K562 (cell line): ENCODE measurements around the gene METAP1D. TPM values are rescaled to one million over a fixed set of nuclear protein-coding genes. Genes with fewer than 3 reads are reported as not detected.
A peak's percentile ranks its signal among the peaks of the same experiment; 100 is the strongest.

ENCODE experiments used
- E2F6 ChIP-seq, 2 experiments: IDR thresholded peaks; 2 replicates each; pipeline ENCODE4 v1.6.1; 2011; ENCODE audit warnings: borderline replicate concordance in 1 of 2, control low read depth in 1 of 2, low read depth in 1 of 2, low read length in 1 of 2, mild to moderate bottlenecking in 1 of 2, mixed read lengths in 1 of 2, moderate library complexity in 1 of 2; ENCODE audit not compliant: insufficient read depth in 1 of 2, insufficient read length in 1 of 2, poor library complexity in 1 of 2, severe bottlenecking in 1 of 2; ENCODE audit errors: extremely low read depth in 1 of 2
- PCBP2 ChIP-seq: fragments of 200-400 bp; formaldehyde crosslinking; IDR thresholded peaks from 2 replicates; pipeline ENCODE4 v1.6.1; 2018; ENCODE audit warnings: low read length, low read depth, mild to moderate bottlenecking, moderate library complexity; ENCODE audit not compliant: poor library complexity, severe bottlenecking
- REST ChIP-seq, 2 experiments: fragments of 450-650 bp; formaldehyde crosslinking in 1 of 2; IDR thresholded peaks; 2 replicates each; pipeline versions ENCODE4 v1.4.0 to v1.6.1; 2014 to 2020; ENCODE audit warnings: mild to moderate bottlenecking in 2 of 2, borderline replicate concordance in 1 of 2, low read depth in 1 of 2
- SMARCA5 ChIP-seq: fragments of 450-650 bp; IDR thresholded peaks from 2 replicates; pipeline ENCODE4 v1.6.1; 2016
- ZBTB33 ChIP-seq: sonication (generic); formaldehyde crosslinking; IDR thresholded peaks from 2 replicates; pipeline ENCODE4 v1.8.1; 2023; ENCODE audit warnings: mild to moderate bottlenecking, missing genetic modification reagents
- polyA plus RNA-seq, 8 experiments: library from polyadenylated mRNA; depleted of rRNA in 4 of 8; stranded (reverse) in 5 of 8; unstranded in 3 of 8; fragments of >200 nt; fragmentation: Nextera tagmentation in 2 of 8; fragmentation: Illumina TruSeq in 1 of 8; extraction: Ambion mirVana in 2 of 8; extraction: Trizol in 1 of 8; gene quantifications; 2 replicates each; pipeline versions ENCODE4 v1.2.1 to v1.2.3, GENCODE V29; 2011 to 2014; ENCODE audit warnings: inconsistent platforms in 1 of 8, missing spikeins in 1 of 8
- total RNA-seq, 7 experiments: library from RNA; depleted of rRNA in 6 of 7; stranded (reverse); fragments of >200 nt in 6 of 7; fragmentation: Illumina TruSeq in 2 of 7; extraction: Trizol in 2 of 7; gene quantifications; 2 replicates each; pipeline versions ENCODE4 v1.2.1 to v1.2.3, GENCODE V29; 2011 to 2021; ENCODE audit warnings: low replicate concordance in 1 of 7

METAP1D gene
- total and polyA plus RNA-seq, 9 of the 15 experiments (the other 6 are each of a cell fraction or from before 2014, with no cell fraction given): 8.0 to 23.4 (median 15.7) TPM

GRCh38 chr2:172082105-172082943, 82.6 kb downstream of the METAP1D start (continued):
- no peak for TF ChIP-seq REST (IDR thresholded peaks at IDR 0.05; ENCODE audit: borderline replicate concordance)
- TF ChIP-seq REST (CRISPR knock-in tag; IDR thresholded peaks at IDR 0.05; ENCODE audit: low read depth): no peak
- no peak for TF ChIP-seq E2F6 (IDR thresholded peaks at IDR 0.05; ENCODE audit: borderline replicate concordance in 1 of 2, extremely low read depth in 1 of 2, insufficient read depth in 1 of 2, insufficient read length in 1 of 2, low read depth in 1 of 2, low read length in 1 of 2, poor library complexity in 1 of 2, severe bottlenecking in 1 of 2)
- TF ChIP-seq SMARCA5: no peak
- peak; percentile 97 for TF ChIP-seq ZBTB33 (CRISPR knock-in tag)
- no peak for TF ChIP-seq PCBP2
- TF ChIP-seq, all 486 proteins: peak for 1
